ENCODE measurements around the gene LTO1. TPM values are rescaled to one million over a fixed set of nuclear protein-coding genes. Genes with fewer than 3 reads are reported as not detected.

LTO1 gene
- polyA plus RNA-seq, 1 experiment: 13.7 TPM

DNA sequence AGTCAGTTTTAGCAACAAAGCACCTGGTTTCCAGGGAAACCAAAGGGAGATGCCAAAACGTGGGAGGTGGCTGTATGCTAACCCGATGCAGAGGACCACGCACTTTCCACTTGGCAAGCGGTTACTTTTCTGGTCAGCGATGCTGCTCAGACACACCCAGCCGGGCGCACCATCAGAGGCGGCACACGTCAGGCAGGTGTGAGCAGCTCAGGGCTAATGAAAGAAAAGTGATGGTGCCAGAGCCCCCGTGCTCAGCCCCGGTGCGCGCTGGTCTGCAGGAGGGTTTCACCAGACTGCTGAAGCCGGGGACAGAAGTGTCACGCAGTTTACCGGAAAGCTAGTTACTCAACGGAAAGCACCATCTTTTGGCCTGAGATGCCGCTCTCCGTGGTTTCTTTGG lies 5.7 kb downstream of the LTO1 start:
- Histone ChIP-seq H3K4me3 (ENCODE audit: low read depth, low read length) (no peak overlapping the region), H3K36me3 (ENCODE audit: control insufficient read depth, insufficient read depth, low read length) (peaks cover 10% of the 10 kb centered on the region), H3K27me3 (ENCODE audit: control insufficient read depth, insufficient read depth, low read length) (no peaks in the 10 kb centered on the region)
- DNase-seq (ENCODE audit: low read depth): no peak
- POLR2A ChIA-PET: no interaction called here
- CTCF ChIA-PET: interaction anchor here (0.6 to 8.8 kb wide), 11 partner anchors 8 to 662 kb away, joined by 3 to 94 read pairs (median 13); no protein-coding TSS in a partner anchor
- TF ChIP-seq, protein P1, sequence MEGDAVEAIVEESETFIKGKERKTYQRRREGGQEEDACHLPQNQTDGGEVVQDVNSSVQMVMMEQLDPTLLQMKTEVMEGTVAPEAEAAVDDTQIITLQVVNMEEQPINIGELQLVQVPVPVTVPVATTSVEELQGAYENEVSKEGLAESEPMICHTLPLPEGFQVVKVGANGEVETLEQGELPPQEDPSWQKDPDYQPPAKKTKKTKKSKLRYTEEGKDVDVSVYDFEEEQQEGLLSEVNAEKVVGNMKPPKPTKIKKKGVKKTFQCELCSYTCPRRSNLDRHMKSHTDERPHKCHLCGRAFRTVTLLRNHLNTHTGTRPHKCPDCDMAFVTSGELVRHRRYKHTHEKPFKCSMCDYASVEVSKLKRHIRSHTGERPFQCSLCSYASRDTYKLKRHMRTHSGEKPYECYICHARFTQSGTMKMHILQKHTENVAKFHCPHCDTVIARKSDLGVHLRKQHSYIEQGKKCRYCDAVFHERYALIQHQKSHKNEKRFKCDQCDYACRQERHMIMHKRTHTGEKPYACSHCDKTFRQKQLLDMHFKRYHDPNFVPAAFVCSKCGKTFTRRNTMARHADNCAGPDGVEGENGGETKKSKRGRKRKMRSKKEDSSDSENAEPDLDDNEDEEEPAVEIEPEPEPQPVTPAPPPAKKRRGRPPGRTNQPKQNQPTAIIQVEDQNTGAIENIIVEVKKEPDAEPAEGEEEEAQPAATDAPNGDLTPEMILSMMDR (IDR thresholded peaks at IDR 0.05; ENCODE audit: insufficient read depth, low read depth, low read length): no peak

DNA sequence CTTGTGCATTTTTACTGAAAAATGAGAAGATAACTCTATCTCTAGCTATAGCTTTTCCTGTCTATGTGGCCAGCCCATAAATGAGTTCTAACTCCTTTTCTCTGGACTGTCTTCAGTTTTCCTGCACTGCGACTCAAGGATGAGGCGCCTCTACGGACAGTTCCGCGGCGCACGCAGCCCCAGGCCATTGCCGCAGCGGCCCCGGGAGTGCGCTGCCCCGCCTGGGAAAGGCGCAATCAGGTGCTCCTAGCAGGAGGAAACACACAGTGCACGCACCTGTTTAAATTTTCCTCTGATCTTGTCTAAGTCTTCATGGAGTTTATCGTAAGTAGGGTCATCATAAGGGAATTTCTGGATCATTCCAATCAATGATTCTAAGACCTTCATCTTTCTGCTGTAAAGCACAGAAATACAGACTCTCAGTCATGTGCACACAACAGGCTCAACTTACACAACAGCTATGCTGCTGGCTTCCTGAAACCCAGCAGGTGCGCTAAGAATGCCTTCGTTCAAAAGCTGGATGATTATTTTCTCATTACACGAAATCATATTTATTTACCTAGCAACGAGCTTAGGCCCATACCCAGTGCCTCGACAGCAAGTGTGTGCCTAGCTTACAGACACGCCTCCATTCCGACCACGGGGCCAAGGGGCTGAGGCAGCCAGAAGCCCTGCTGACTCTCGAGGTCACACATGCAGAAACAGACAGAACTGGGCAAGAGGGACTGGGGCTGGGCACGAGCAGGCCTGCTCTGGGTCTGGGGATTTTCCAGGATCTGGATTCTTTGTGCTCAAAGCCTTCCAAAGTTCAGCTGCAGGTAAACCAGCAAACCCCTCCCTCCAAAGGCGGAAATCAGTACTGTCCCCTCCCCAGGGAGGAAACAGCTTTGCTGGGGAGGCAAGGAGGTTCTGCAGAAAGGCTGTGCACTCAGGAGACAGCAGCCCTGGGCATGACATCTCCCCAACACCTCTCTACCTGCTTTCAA lies 7.2 kb downstream of the LTO1 start:
- ChIA-PET CTCF (interaction anchor here (0.8 to 8.8 kb wide), 3 partner anchors 24 to 567 kb away, joined by 3 to 94 read pairs (median 5); no protein-coding TSS in a partner anchor), POLR2A (no interaction called here)
- H3K27me3 ChIP-seq (ENCODE audit: control insufficient read depth, insufficient read depth, low read length): no peaks in the 10 kb centered on the region
- H3K4me3 ChIP-seq (ENCODE audit: low read depth, low read length): no peak overlapping the region
- H3K36me3 ChIP-seq (ENCODE audit: control insufficient read depth, insufficient read depth, low read length): peaks cover 16% of the 10 kb centered on the region
- no peak for DNase-seq (ENCODE audit: low read depth)
- TF ChIP-seq, protein P1 (IDR thresholded peaks at IDR 0.05; ENCODE audit: insufficient read depth, low read depth, low read length): no peak

DNA sequence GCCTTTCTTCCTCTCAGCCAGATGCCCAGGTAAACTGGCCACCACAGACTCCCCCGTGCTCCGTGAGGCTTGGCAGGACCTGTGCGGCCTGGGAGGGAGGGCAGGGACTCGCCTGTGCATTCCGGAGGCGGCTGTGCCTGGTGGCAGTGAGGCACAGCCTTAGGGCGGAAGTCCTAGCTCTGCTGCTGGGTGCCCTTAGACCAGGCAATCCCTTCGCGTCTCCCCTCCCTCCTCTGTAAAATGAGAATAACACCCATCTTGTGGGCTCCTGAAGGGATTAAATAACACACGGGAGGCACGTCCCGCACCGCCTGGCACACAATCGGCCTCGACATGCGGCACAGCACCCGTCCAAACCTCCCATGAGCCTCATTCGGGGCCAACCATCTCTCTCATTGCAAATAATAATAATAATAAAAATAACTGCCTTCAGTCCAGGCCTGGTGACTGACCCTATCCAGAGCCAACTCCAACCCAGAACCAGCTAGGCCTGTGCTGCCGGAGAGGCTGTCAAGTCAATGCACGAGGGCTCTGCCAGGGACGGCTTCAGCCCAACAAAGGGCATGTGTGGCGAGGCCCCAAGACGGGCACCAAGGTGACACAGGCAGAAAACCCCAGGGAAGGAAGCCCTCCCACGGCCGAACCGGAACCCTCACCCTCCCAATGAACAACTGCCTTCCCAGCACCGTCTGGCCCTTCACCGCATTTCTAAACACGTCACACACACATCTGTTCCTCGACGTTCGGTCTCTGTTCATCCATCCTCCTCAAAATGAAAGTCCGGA lies 8.2 kb downstream of the LTO1 start:
- H3K27me3 ChIP-seq (ENCODE audit: control insufficient read depth, insufficient read depth, low read length): no peaks in the 10 kb centered on the region
- POLR2A ChIA-PET: no interaction called here
- TF ChIP-seq, protein P1 (IDR thresholded peaks at IDR 0.05; ENCODE audit: insufficient read depth, low read depth, low read length): no peak
- CTCF ChIA-PET: interaction anchor here (1.2 to 8.8 kb wide), 2 partner anchors 23 to 566 kb away, joined by 5 to 94 read pairs; no protein-coding TSS in a partner anchor
- DNase-seq (ENCODE audit: low read depth): no peak
- H3K4me3 ChIP-seq (ENCODE audit: low read depth, low read length): no peak overlapping the region
- H3K36me3 ChIP-seq (ENCODE audit: control insufficient read depth, insufficient read depth, low read length): peaks cover 14% of the 10 kb centered on the region

DNA sequence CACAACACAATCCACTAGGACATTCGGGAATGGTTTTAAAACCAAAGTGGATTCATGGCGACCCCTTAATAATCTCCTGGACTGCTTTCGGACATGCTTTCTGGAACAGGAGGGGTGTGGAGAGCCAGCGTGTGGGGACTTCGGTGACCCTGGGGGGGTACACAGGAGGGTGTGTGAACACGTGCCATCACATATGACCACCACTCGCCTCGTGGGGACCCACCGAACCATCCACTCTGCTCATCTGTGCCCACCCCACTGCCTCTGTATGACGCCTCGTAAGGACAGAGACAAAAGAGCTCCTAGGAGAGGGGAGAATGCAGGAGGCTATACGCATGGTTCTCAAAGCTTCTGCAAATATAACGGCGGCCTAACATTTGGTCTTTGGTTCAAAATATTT lies 8.9 kb downstream of the LTO1 start:
- no peaks in the 10 kb centered on the region for H3K27me3 ChIP-seq (ENCODE audit: control insufficient read depth, insufficient read depth, low read length)
- CTCF ChIA-PET: interaction anchor here (1.2 to 8.8 kb wide), 2 partner anchors 22 to 565 kb away, joined by 5 to 94 read pairs; no protein-coding TSS in a partner anchor
- H3K4me3 ChIP-seq (ENCODE audit: low read depth, low read length): no peak overlapping the region
- peaks cover 12% of the 10 kb centered on the region for H3K36me3 ChIP-seq (ENCODE audit: control insufficient read depth, insufficient read depth, low read length)
- TF ChIP-seq, protein P1 (IDR thresholded peaks at IDR 0.05; ENCODE audit: insufficient read depth, low read depth, low read length): no peak
- DNase-seq (ENCODE audit: low read depth): no peak
- POLR2A ChIA-PET: no interaction called here

DNA sequence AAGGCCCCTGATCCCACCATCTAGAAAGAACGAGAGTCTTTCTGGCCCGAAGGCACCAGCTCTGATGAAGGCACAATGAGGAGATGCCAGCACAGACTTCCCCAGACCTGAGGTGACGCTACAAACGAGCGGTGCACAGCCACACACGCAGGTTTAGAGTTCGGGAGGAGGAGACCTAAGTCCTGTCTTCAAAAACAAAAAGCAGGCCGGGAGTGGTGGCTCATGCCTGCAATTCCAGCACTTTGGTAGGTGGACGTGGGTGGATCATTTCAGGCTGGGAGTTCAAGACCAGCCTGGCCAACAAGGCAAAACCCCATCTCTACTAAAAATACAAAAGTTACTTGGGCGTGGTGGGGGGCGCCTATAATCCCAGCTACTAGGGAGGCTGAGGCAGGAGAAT lies 9.5 kb downstream of the LTO1 start:
- H3K4me3 ChIP-seq (ENCODE audit: low read depth, low read length): no peak overlapping the region
- DNase-seq (ENCODE audit: low read depth): no peak
- no peaks in the 10 kb centered on the region for H3K27me3 ChIP-seq (ENCODE audit: control insufficient read depth, insufficient read depth, low read length)
- peaks cover 12% of the 10 kb centered on the region for H3K36me3 ChIP-seq (ENCODE audit: control insufficient read depth, insufficient read depth, low read length)
- ChIA-PET CTCF (interaction anchor here (0.6 to 8.8 kb wide), 4 partner anchors 14 to 564 kb away, joined by 3 to 94 read pairs (median 4); no protein-coding TSS in a partner anchor), POLR2A (no interaction called here)
- TF ChIP-seq, protein P1 (IDR thresholded peaks at IDR 0.05; ENCODE audit: insufficient read depth, low read depth, low read length): no peak

All from BJ (cell line).